Astrocyte of the spinal cord (primary cell): Measurements from ENCODE around the gene SLC6A2.
A peak's percentile ranks its signal among the peaks of the same experiment; 100 is the strongest.

ENCODE experiments used
- DNase-seq: peaks from one replicate; pipeline ENCODE4 v3.0.0; 2011; ENCODE audit warnings: low read depth, low spot score
- H3K4me3 ChIP-seq: 2 replicates; pipeline ENCODE4 v1.5.1; 2011; ENCODE audit warnings: low read depth, mild to moderate bottlenecking, low read length, moderate library complexity
- CTCF ChIP-seq: IDR thresholded peaks from 2 replicates; pipeline ENCODE4 v1.5.1; 2012; ENCODE audit warnings: low read depth, mild to moderate bottlenecking, low read length, inconsistent platforms
- in situ Hi-C: cut with HindIII; loops from 2 replicates; pipeline ENCODE4 v1.10.0; 2017; ENCODE audit warnings: low sequenced_read_pairs

The SLC6A2 gene

DNA sequence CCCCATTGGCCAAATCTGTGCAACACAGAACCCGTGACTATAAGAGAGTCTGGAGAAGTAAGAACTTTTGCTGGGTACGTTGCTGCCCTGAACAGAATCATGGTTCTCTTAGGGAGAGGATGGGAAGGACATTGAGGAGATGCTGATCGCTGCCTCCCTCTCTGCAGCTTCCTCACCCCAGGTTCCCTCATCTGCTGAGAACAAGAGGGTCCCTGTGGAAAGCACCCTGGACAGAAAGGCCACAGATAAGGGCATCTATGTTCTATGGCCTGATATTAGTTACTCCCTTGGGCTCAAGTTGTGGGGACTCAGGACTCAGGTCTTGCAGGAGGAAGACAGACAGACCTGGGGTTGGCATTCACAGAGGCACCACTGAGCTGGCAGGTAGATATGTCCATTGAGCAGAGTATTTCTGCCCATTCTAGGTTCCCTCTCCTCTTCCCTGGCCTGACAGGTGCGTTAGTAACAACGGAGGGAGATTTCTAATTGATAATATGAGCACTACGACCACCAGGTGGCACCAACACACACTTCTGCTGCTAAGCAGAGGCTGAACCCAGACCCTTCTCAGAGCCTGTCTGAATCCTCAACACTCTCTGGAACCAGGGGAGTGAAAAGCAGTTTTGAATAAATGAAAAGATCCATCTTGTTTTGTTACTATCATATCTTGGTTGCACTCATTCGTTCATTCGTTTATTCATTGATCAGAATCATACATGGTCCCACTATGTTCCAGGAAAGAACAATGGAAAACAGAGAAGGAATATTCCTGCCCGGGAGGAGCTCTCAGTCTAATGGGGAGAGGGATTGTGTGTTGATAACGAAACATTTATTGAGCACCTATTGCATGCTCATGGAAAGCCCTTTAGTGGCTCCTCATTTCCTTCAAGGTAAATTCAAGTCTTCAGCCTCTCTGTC, 56.4 kb downstream of the SLC6A2 start:
- no peak overlapping the region for H3K4me3 ChIP-seq
- in situ Hi-C loops: no loop called here
- TF ChIP-seq CTCF: peak; percentile 71
- peak; percentile 48 for DNase-seq

DNA sequence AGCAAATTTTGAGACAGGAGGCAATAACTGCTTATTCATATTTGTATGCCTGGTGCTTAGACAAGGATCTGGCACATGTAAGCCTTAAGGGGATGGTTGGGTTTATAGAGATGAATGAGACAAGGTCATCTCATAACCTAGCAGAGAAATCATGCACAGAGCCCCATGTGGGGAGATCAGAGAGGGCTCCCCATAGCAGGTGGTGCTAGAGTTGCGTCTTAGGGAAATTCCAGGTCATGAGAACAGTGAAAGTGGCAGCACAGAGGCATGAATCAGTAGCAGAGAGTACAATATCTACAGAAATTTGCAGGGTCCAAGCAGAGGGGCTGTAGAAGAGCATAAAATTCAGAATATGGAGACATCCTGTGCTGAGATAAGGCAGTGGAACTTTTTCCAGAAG, 57.3 kb downstream of the SLC6A2 start:
- in situ Hi-C loops: no loop called here
- no peak overlapping the region for H3K4me3 ChIP-seq
- no peak for TF ChIP-seq CTCF

GRCh38 chr16:55717326-55717725, 61.5 kb downstream of the SLC6A2 start:
- DNase-seq: no peak
- in situ Hi-C loops: no loop called here
- H3K4me3 ChIP-seq: no peak overlapping the region
- TF ChIP-seq CTCF: no peak

More for the DNA sequence above, 57.3 kb downstream of the SLC6A2 start:
- DNase-seq: no peak

DNA sequence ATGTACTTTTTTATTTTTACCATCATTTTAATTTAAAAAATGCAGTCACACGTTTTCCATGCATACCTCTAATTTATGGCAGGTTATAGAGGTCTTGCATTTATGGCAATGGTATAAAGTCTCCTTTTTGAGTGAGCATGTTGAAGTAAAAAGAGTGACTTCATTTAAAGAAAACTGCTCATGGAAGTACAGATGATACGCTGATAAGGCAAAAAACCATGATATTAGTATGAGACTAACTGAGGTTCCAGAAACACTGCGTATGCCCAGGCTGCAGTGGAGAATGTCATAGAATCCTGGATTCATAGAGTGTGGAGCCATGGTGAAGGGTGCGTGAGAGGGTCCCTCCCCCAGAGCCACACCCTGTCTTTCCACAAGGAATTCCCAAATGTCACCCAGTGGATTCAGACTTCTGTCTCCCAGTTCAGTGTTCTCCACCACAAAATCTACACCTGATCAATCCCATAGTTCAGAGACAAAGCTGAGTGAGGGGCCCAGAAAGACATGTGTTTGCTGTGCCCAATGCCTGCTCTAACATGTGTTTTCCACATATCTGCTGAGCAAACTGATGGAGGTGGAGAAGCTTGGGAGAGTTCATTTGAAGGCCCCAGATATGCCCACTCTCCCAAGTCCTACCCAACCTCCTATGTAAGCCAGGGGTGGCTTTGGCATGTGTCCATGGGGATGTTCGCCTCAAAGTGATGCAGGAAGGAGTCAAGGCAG, 69.4 kb downstream of the SLC6A2 start:
- DNase-seq: no peak
- TF ChIP-seq CTCF: no peak
- in situ Hi-C loops: no loop called here
- no peak overlapping the region for H3K4me3 ChIP-seq

DNA sequence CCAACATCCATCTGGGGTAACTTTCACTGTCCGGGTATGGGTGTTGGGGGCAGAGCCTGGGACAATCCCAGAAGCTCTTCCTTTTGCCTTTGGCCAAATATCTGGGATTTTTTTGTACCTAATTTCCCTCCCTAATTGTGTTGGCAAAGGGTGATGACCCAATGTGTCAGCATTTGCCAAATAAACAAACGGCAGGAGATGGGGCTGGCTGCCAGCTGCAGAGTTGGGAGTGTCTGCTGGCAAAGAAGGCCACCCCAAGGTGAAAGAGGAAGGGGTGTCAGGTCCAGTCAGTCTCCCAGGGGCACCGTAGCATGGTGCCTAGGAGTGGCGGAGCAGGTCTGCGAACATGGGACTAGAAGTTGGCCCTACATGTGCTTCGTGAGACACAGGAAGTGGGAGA, 73.0 kb downstream of the SLC6A2 start:
- TF ChIP-seq CTCF: no peak
- no peak for DNase-seq
- in situ Hi-C loops: no loop called here
- no peak overlapping the region for H3K4me3 ChIP-seq

DNA sequence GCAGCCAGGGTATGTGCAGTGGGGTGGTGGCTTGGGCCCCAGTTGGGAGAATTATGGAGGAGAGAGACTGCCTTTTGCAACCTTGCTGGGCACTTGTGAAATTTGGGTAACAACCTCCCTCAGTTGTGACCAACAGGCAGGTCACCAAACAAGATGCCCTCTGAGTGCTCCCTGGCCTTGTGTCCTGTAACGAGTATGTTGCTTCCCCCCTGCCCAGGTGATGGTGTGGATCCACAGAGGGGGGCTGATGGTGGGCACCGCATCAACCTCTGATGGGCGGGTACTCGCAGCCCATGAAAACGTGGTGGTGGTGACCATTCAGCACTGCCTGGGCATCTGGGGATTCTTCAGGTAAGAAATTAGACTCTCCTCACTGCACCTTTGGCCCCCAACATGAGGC, 74.3 kb downstream of the SLC6A2 start:
- DNase-seq: no peak
- in situ Hi-C loops: no loop called here
- H3K4me3 ChIP-seq: no peak overlapping the region
- no peak for TF ChIP-seq CTCF
